K562 (cell line): ENCODE data around the gene MYO1F. TPM values are rescaled to one million over a fixed set of nuclear protein-coding genes. Genes with fewer than 3 reads are reported as not detected.

Experiments
- ATAC-seq: fragments of 200-7000 bp; cut with Tn5 transposase; 3 replicates; pipeline ENCODE4 v1.9.1; 2020; ENCODE audit warnings: moderate library complexity
- BruUV-seq: library from RNA; stranded (reverse); fragments of 400-500 nt; replicated peaks from 2 replicates; lab custom pipeline; 2021; lab: Mats Ljungman, UMichigan
- CTCF ChIA-PET: fragments of 300-600 bp; formaldehyde crosslinking; extraction: SDS; loops from one replicate; lab custom pipeline; 2021; ENCODE audit warnings: low intra/inter-chr PET ratio; lab: Yijun Ruan, JAX
- POLR2A ChIA-PET: fragments of 300-600, 350-650 bp; sonication (Branson Sonifier 250); formaldehyde crosslinking; extraction: SDS; loops from one replicate; lab custom pipeline; 2021; ENCODE audit warnings: antibody characterized with exemption, inconsistent platforms; lab: Yijun Ruan, JAX
- DNase-seq, 4 experiments: peaks; one replicate each; pipeline versions ENCODE4 v3.0.0 to v3.0.0-alpha.2; 2011 to 2018; ENCODE audit warnings: low spot score in 3 of 4, mixed read lengths in 3 of 4; ENCODE audit errors: extremely low read depth in 1 of 4
- FAIRE-seq: peaks from 2 replicates; lab custom pipeline; 2011; peaks lifted over from hg19 to GRCh38; lab: Jason Lieb, UNC
- H2AFZ ChIP-seq: 2 replicates; pipeline ENCODE4 v1.6.0; 2011; ENCODE audit warnings: low read depth, low read length, control low read depth, inconsistent platforms
- H3K27ac ChIP-seq: fragments of 200-600 bp; 3 replicates; pipeline ENCODE4 v1.8.0; 2011; ENCODE audit warnings: low read depth, mild to moderate bottlenecking, control low read depth, inconsistent platforms, low read length, moderate library complexity, mixed read lengths; ENCODE audit errors: extremely low read depth
- H3K27me3 ChIP-seq, 2 experiments: fragments of 300-600 bp in 1 of 2; 2 replicates in 1 of 2; 3 replicates in 1 of 2; pipeline versions ENCODE4 v1.6.0 to v1.8.0; 2011; ENCODE audit warnings: inconsistent platforms in 2 of 2, low read length in 2 of 2, mild to moderate bottlenecking in 1 of 2, mixed read lengths in 1 of 2, moderate library complexity in 1 of 2; ENCODE audit not compliant: control insufficient read depth in 2 of 2, insufficient read depth in 2 of 2
- H3K36me3 ChIP-seq: fragments of 300-600 bp; 3 replicates; pipeline ENCODE4 v1.8.0; 2011; ENCODE audit warnings: mild to moderate bottlenecking, low read length, inconsistent platforms; ENCODE audit not compliant: control insufficient read depth, insufficient read depth
- H3K4me1 ChIP-seq, 2 experiments: fragments of 200-600 bp in 1 of 2; replicated peaks in 1 of 2; 2 replicates in 1 of 2; 3 replicates in 1 of 2; pipeline versions ENCODE4 v1.5.1 to v1.8.0; 2011; ENCODE audit warnings: inconsistent platforms in 2 of 2, low read length in 2 of 2, mild to moderate bottlenecking in 1 of 2, mixed read lengths in 1 of 2, moderate library complexity in 1 of 2; ENCODE audit not compliant: control insufficient read depth in 2 of 2, insufficient read depth in 2 of 2
- H3K4me2 ChIP-seq: 2 replicates; pipeline ENCODE4 v1.6.1; 2011; ENCODE audit warnings: low read length, control low read depth, inconsistent platforms, mixed read lengths; ENCODE audit not compliant: insufficient read depth
- H3K4me3 ChIP-seq: fragments of 200-600 bp; sonication (generic), shearing (Covaris generic); 2 replicates; pipeline ENCODE4 v1.5.1; 2016; ENCODE audit warnings: control low read depth, inconsistent platforms
- H3K79me2 ChIP-seq: fragments of 200-600 bp; 3 replicates; pipeline ENCODE4 v1.8.0; 2011; ENCODE audit warnings: low read length, inconsistent platforms; ENCODE audit not compliant: control insufficient read depth, insufficient read depth
- H3K9ac ChIP-seq, 2 experiments: 2 replicates each; pipeline versions ENCODE4 v1.6.0 to v1.6.1; 2011; ENCODE audit warnings: low read depth in 2 of 2, low read length in 2 of 2, control low read depth in 1 of 2, inconsistent platforms in 1 of 2, mild to moderate bottlenecking in 1 of 2, mixed read lengths in 1 of 2; ENCODE audit not compliant: insufficient read depth in 1 of 2
- H3K9me1 ChIP-seq: one replicate; pipeline ENCODE4 v1.6.0; 2011; ENCODE audit warnings: inconsistent platforms, mild to moderate bottlenecking, low read length, moderate library complexity; ENCODE audit not compliant: control insufficient read depth, insufficient read depth
- H3K9me3 ChIP-seq: replicated peaks from 2 replicates; pipeline ENCODE4 v1.5.1; 2011; ENCODE audit warnings: low read depth, low read length, inconsistent platforms; ENCODE audit not compliant: control insufficient read depth, insufficient read depth
- H4K20me1 ChIP-seq: replicated peaks from 2 replicates; pipeline ENCODE4 v1.6.1; 2011; ENCODE audit warnings: low read length, inconsistent platforms, mixed read lengths; ENCODE audit not compliant: control insufficient read depth, insufficient read depth
- ADNP ChIP-seq: fragments of 200-800 bp; sonication (Bioruptor generic); IDR thresholded peaks from 2 replicates; pipeline ENCODE4 v1.6.1; 2016; ENCODE audit warnings: missing genetic modification characterization, missing compliant biosample characterization
- ARNT ChIP-seq, 2 experiments: fragments of 450-650 bp; IDR thresholded peaks; 2 replicates each; pipeline ENCODE4 v1.6.1; 2016; ENCODE audit warnings: mild to moderate bottlenecking in 1 of 2
- HMG20B ChIP-seq: fragments of 250-450 bp; sonication (Bioruptor Pico); IDR thresholded peaks from 2 replicates; pipeline ENCODE4 v1.5.0; 2021; ENCODE audit warnings: mild to moderate bottlenecking
- HNRNPL ChIP-seq: fragments of 200-400 bp; formaldehyde crosslinking; IDR thresholded peaks from 2 replicates; pipeline ENCODE4 v1.6.1; 2017; ENCODE audit warnings: low read depth, mild to moderate bottlenecking, low read length
- KAT7 ChIP-seq: sonication (generic); formaldehyde crosslinking; IDR thresholded peaks from 2 replicates; pipeline ENCODE4 v1.8.0; 2022; ENCODE audit warnings: missing genetic modification reagents, mild to moderate bottlenecking, borderline replicate concordance
- KDM2B ChIP-seq: fragments of 250-450 bp; sonication (Bioruptor Pico); IDR thresholded peaks from 2 replicates; pipeline ENCODE4 v1.8.0; 2021; ENCODE audit warnings: mild to moderate bottlenecking, moderate library complexity
- KHSRP ChIP-seq: fragments of 450-650 bp; IDR thresholded peaks from 2 replicates; pipeline ENCODE4 v1.6.1; 2017
- RFX5 ChIP-seq: IDR thresholded peaks from 2 replicates; pipeline ENCODE4 v1.6.1; 2011; ENCODE audit warnings: low read depth, mild to moderate bottlenecking, improper control_type of control experiment, low read length
- SMAD1 ChIP-seq: fragments of 150-350 bp; IDR thresholded peaks from 2 replicates; pipeline ENCODE4 v1.6.1; 2014; ENCODE audit warnings: low read length, low read depth; ENCODE audit not compliant: partially characterized antibody
- TEAD2 ChIP-seq: fragments of 450-650 bp; IDR thresholded peaks from 2 replicates; pipeline ENCODE4 v1.6.1; 2016; ENCODE audit warnings: missing genetic modification characterization, control low read depth, missing compliant biosample characterization
- TGIF2 ChIP-seq: sonication (generic); formaldehyde crosslinking; IDR thresholded peaks from 2 replicates; pipeline ENCODE4 v1.8.1; 2022; ENCODE audit warnings: mild to moderate bottlenecking, missing genetic modification reagents, moderate library complexity
- TSC22D4 ChIP-seq: fragments of 450-650 bp; IDR thresholded peaks from 2 replicates; pipeline ENCODE4 v1.6.1; 2016; ENCODE audit warnings: missing genetic modification characterization, missing biosample characterization, control low read depth
- XRCC4 ChIP-seq: IDR thresholded peaks from one replicate; pipeline ENCODE4 v1.6.1; 2011; ENCODE audit not compliant: insufficient read depth, insufficient read length; ENCODE audit errors: extremely low read depth
- ZNF146 ChIP-seq: IDR thresholded peaks from one replicate; pipeline ENCODE4 v1.6.1; 2018; ENCODE audit warnings: missing compliant biosample characterization; ENCODE audit not compliant: unreplicated experiment
- ZNF224 ChIP-seq: sonication (generic); formaldehyde crosslinking; IDR thresholded peaks from 2 replicates; pipeline ENCODE4 v1.8.0; 2022; ENCODE audit warnings: mild to moderate bottlenecking, missing genetic modification reagents
- ZNF316 ChIP-seq: fragments of 450-650 bp; IDR thresholded peaks from 2 replicates; pipeline ENCODE4 v1.6.1; 2016
- WGBS: fragments of 100-300 bp; shearing (Covaris generic); methylation state at CpG from one replicate; pipeline ENCODE4 v1.1.6; 2016; ENCODE audit warnings: low coverage, mixed read lengths; ENCODE audit not compliant: insufficient coverage; ENCODE audit errors: missing lambda C conversion rate; 5-methylcytosine and 5-hydroxymethylcytosine counted together
- in situ Hi-C: fragments of 300-500 bp; cut with MboI; formaldehyde crosslinking; loops from 4 replicates; pipeline ENCODE4 v1.15.0; 2018; ENCODE audit warnings: inconsistent platforms, mixed read lengths
- intact Hi-C: fragments of 100-400 bp; cut with micrococcal nuclease; formaldehyde crosslinking; loops from 2 replicates; pipeline ENCODE4 v1.14.2; 2022
- polyA plus RNA-seq, 8 experiments: library from polyadenylated mRNA; depleted of rRNA in 4 of 8; stranded (reverse) in 5 of 8; unstranded in 3 of 8; fragments of >200 nt; fragmentation: Nextera tagmentation in 2 of 8; fragmentation: Illumina TruSeq in 1 of 8; extraction: Ambion mirVana in 2 of 8; extraction: Trizol in 1 of 8; gene quantifications; 2 replicates each; pipeline versions ENCODE4 v1.2.1 to v1.2.3, GENCODE V29; 2011 to 2014; ENCODE audit warnings: inconsistent platforms in 1 of 8, missing spikeins in 1 of 8
- total RNA-seq, 7 experiments: library from RNA; depleted of rRNA in 6 of 7; stranded (reverse); fragments of >200 nt in 6 of 7; fragmentation: Illumina TruSeq in 2 of 7; extraction: Trizol in 2 of 7; gene quantifications; 2 replicates each; pipeline versions ENCODE4 v1.2.1 to v1.2.3, GENCODE V29; 2011 to 2021; ENCODE audit warnings: low replicate concordance in 1 of 7
- TF ChIP-seq, protein P1 (sequence below): sonication (generic); IDR thresholded peaks from 2 replicates; pipeline ENCODE4 v1.6.1; 2016
- TF ChIP-seq, protein P2 (sequence below): fragments of 250-450 bp; sonication (Bioruptor Pico); IDR thresholded peaks from 2 replicates; pipeline ENCODE4 v1.8.0; 2022; ENCODE audit warnings: inconsistent platforms
- TF ChIP-seq, protein P3 (sequence below): sonication (generic); formaldehyde crosslinking; IDR thresholded peaks from 2 replicates; pipeline ENCODE4 v1.8.0; 2023; ENCODE audit warnings: mild to moderate bottlenecking, missing genetic modification reagents

Gene MYO1F
- total and polyA plus RNA-seq, 9 of the 15 experiments (the other 6 are each of a cell fraction or from before 2014, with no cell fraction given), result 0.78 to 9.4 (median 4.3) TPM

DNA sequence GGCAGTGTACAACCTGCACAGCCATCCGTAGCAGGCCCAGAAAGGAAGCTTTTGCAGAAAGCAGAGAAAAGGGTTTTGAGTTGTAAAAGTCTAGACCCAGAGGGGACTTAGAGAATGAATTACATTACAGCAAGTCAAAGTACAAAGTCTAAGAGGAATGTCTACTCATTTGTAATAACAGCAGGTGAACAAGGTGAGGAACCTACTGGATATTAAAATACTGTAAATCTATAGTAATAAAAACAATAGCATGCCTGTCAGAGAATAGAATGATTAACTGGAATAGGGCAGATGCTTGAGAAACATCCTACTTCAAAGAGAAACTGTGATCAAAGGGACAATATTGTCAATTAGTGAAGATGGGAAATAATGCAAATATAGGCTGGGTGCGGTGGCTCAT is 45.0 kb downstream of the MYO1F start:
- ATAC-seq (no peak), DNase-seq (no peak), FAIRE-seq (no peak)
- Histone ChIP-seq H3K27me3 (peaks cover 5 to 35% of the 10 kb centered on the region in 2 experiments; a peak in 3 of 5 replicates), H3K9me1 (no peaks in the 10 kb centered on the region), H3K4me1 (peaks cover 0 to 11% of the 10 kb centered on the region in 2 experiments; a peak in 2 of 5 replicates), H3K36me3 (no peaks in the 10 kb centered on the region), H3K4me2 (no peak overlapping the region), H3K9me3 (no peaks in the 10 kb centered on the region), H4K20me1 (no peaks in the 10 kb centered on the region), H3K27ac (no peak overlapping the region), H3K9ac (no peak overlapping the region), H3K4me3 (no peak overlapping the region), H2AFZ (no peak overlapping the region), H3K79me2 (no peaks in the 10 kb centered on the region)
- TF ChIP-seq, protein P1, sequence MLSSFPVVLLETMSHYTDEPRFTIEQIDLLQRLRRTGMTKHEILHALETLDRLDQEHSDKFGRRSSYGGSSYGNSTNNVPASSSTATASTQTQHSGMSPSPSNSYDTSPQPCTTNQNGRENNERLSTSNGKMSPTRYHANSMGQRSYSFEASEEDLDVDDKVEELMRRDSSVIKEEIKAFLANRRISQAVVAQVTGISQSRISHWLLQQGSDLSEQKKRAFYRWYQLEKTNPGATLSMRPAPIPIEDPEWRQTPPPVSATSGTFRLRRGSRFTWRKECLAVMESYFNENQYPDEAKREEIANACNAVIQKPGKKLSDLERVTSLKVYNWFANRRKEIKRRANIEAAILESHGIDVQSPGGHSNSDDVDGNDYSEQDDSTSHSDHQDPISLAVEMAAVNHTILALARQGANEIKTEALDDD, result no peak
- no peak for TF ChIP-seq TEAD2
- TF ChIP-seq, protein P2, sequence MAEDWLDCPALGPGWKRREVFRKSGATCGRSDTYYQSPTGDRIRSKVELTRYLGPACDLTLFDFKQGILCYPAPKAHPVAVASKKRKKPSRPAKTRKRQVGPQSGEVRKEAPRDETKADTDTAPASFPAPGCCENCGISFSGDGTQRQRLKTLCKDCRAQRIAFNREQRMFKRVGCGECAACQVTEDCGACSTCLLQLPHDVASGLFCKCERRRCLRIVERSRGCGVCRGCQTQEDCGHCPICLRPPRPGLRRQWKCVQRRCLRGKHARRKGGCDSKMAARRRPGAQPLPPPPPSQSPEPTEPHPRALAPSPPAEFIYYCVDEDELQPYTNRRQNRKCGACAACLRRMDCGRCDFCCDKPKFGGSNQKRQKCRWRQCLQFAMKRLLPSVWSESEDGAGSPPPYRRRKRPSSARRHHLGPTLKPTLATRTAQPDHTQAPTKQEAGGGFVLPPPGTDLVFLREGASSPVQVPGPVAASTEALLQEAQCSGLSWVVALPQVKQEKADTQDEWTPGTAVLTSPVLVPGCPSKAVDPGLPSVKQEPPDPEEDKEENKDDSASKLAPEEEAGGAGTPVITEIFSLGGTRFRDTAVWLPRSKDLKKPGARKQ, result no peak
- no peak for TF ChIP-seq KDM2B (CRISPR knock-in tag)
- no peak for TF ChIP-seq ZNF146 (CRISPR knock-in tag)
- TF ChIP-seq ZNF316, result no peak
- TF ChIP-seq HMG20B, result no peak
- no peak for TF ChIP-seq ARNT (IDR thresholded peaks at IDR 0.05)
- TF ChIP-seq ZNF224 (CRISPR knock-in tag), result no peak
- no peak for TF ChIP-seq HNRNPL
- TF ChIP-seq KAT7, result no peak
- no peak for TF ChIP-seq SMAD1
- TF ChIP-seq KHSRP, result no peak
- no peak for TF ChIP-seq XRCC4
- TF ChIP-seq TGIF2 (CRISPR knock-in tag), result no peak
- TF ChIP-seq, protein P3, sequence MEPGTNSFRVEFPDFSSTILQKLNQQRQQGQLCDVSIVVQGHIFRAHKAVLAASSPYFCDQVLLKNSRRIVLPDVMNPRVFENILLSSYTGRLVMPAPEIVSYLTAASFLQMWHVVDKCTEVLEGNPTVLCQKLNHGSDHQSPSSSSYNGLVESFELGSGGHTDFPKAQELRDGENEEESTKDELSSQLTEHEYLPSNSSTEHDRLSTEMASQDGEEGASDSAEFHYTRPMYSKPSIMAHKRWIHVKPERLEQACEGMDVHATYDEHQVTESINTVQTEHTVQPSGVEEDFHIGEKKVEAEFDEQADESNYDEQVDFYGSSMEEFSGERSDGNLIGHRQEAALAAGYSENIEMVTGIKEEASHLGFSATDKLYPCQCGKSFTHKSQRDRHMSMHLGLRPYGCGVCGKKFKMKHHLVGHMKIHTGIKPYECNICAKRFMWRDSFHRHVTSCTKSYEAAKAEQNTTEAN (CRISPR knock-in tag), result no peak
- no peak for TF ChIP-seq TSC22D4
- no peak for TF ChIP-seq ADNP (tag)
- TF ChIP-seq RFX5, result no peak
- no TSS peak for BruUV-seq
- WGBS, result 39% methylated on average over 2 of the region's 2 CpGs
- intact Hi-C loops (no loop called here), in situ Hi-C loops (no loop called here)
- ChIA-PET POLR2A (no interaction called here), CTCF (no interaction called here)
